H9 (cell line): Measurements from ENCODE around the gene RABGAP1L. TPM values are rescaled to one million over a fixed set of nuclear protein-coding genes. Genes with fewer than 3 reads are reported as not detected.

Experiments
- DNase-seq: peaks from one replicate; pipeline ENCODE4 v3.0.0-alpha.2; 2017
- H2AFZ ChIP-seq: one replicate; pipeline ENCODE4 v1.6.1; 2013; ENCODE audit warnings: mild to moderate bottlenecking, low read length, control low read depth, moderate library complexity
- H2AK5ac ChIP-seq: 2 replicates; pipeline ENCODE4 v1.6.1; 2013; ENCODE audit warnings: low read length, control low read depth, mixed read lengths; ENCODE audit not compliant: insufficient read length
- H2BK120ac ChIP-seq: one replicate; pipeline ENCODE4 v1.6.1; 2013; ENCODE audit warnings: low read depth, mild to moderate bottlenecking, low read length, control low read depth, inconsistent platforms; ENCODE audit not compliant: poor library complexity, severe bottlenecking
- H2BK12ac ChIP-seq: 2 replicates; pipeline ENCODE4 v1.6.1; 2013; ENCODE audit warnings: low read length, control low read depth, mixed read lengths, low read depth; ENCODE audit not compliant: insufficient read length
- H2BK15ac ChIP-seq: 2 replicates; pipeline ENCODE4 v1.6.1; 2013; ENCODE audit warnings: low read depth, low read length, control low read depth
- H2BK20ac ChIP-seq: one replicate; pipeline ENCODE4 v1.6.1; 2013; ENCODE audit warnings: low read depth, mild to moderate bottlenecking, low read length, control low read depth, inconsistent platforms; ENCODE audit not compliant: poor library complexity, severe bottlenecking
- H2BK5ac ChIP-seq: 2 replicates; pipeline ENCODE4 v1.6.1; 2013; ENCODE audit warnings: low read length, control low read depth, mixed read lengths; ENCODE audit not compliant: insufficient read length
- H3K14ac ChIP-seq: 2 replicates; pipeline ENCODE4 v1.6.1; 2013; ENCODE audit warnings: low read length, control low read depth; ENCODE audit not compliant: insufficient read depth
- H3K18ac ChIP-seq: 2 replicates; pipeline ENCODE4 v1.6.1; 2013; ENCODE audit warnings: low read depth, mild to moderate bottlenecking, mixed read lengths, low read length, control low read depth; ENCODE audit not compliant: insufficient read length
- H3K23ac ChIP-seq: 2 replicates; pipeline ENCODE4 v1.6.1; 2013; ENCODE audit warnings: low read length, control low read depth, mixed read lengths, low read depth; ENCODE audit not compliant: insufficient read length
- H3K23me2 ChIP-seq: 2 replicates; pipeline ENCODE4 v1.6.1; 2013; ENCODE audit warnings: low read depth, mild to moderate bottlenecking, mixed read lengths, low read length, control low read depth; ENCODE audit not compliant: insufficient read length, poor library complexity, severe bottlenecking
- H3K27ac ChIP-seq: 2 replicates; pipeline ENCODE4 v1.5.1; 2013; ENCODE audit warnings: low read length, control low read depth, mixed read lengths, low read depth; ENCODE audit not compliant: insufficient read length
- H3K27me3 ChIP-seq: 2 replicates; pipeline ENCODE4 v1.6.1; 2013; ENCODE audit warnings: low read length, control low read depth, inconsistent platforms; ENCODE audit not compliant: insufficient read depth
- H3K4ac ChIP-seq: 2 replicates; pipeline ENCODE4 v1.6.1; 2013; ENCODE audit warnings: low read depth, mild to moderate bottlenecking, control low read depth, inconsistent platforms, low read length, moderate library complexity
- H3K4me1 ChIP-seq: 2 replicates; pipeline ENCODE4 v1.6.1; 2013; ENCODE audit warnings: low read length, control low read depth, inconsistent platforms; ENCODE audit not compliant: insufficient read depth
- H3K4me2 ChIP-seq: 2 replicates; pipeline ENCODE4 v1.6.1; 2013; ENCODE audit warnings: low read length, control low read depth, mixed read lengths; ENCODE audit not compliant: insufficient read length, insufficient read depth
- H3K56ac ChIP-seq: 2 replicates; pipeline ENCODE4 v1.6.1; 2013; ENCODE audit warnings: low read depth, mild to moderate bottlenecking, mixed read lengths, low read length, control low read depth; ENCODE audit not compliant: insufficient read length
- H3K79me1 ChIP-seq: 2 replicates; pipeline ENCODE4 v1.6.1; 2013; ENCODE audit warnings: low read depth, mild to moderate bottlenecking, moderate library complexity, low read length, control low read depth, inconsistent platforms; ENCODE audit not compliant: insufficient read depth, poor library complexity, severe bottlenecking
- H3K79me2 ChIP-seq: 2 replicates; pipeline ENCODE4 v1.6.1; 2013; ENCODE audit warnings: low read length, control low read depth, inconsistent platforms; ENCODE audit not compliant: insufficient read depth
- H3K9ac ChIP-seq: 2 replicates; pipeline ENCODE4 v1.6.1; 2013; ENCODE audit warnings: low read length, control low read depth, mixed read lengths; ENCODE audit not compliant: insufficient read length; ENCODE audit errors: extremely low read depth
- H3K9me3 ChIP-seq: one replicate; pipeline ENCODE4 v1.6.1; 2013; ENCODE audit warnings: low read depth, low read length, inconsistent platforms; ENCODE audit not compliant: control insufficient read depth
- H3T11ph ChIP-seq: one replicate; pipeline ENCODE4 v1.6.1; 2013; ENCODE audit warnings: mild to moderate bottlenecking, low read length, control low read depth, inconsistent platforms
- H4K20me1 ChIP-seq: one replicate; pipeline ENCODE4 v1.6.1; 2013; ENCODE audit not compliant: control insufficient read depth, insufficient read length, insufficient read depth
- H4K5ac ChIP-seq: 2 replicates; pipeline ENCODE4 v1.6.1; 2013; ENCODE audit warnings: low read depth, mild to moderate bottlenecking, mixed read lengths, low read length, control low read depth; ENCODE audit not compliant: insufficient read length
- H4K8ac ChIP-seq: replicated peaks from 2 replicates; pipeline ENCODE4 v1.6.1; 2013; ENCODE audit warnings: low read length, control low read depth, mixed read lengths, low read depth; ENCODE audit not compliant: insufficient read length
- H4K91ac ChIP-seq: 2 replicates; pipeline ENCODE4 v1.6.1; 2013; ENCODE audit warnings: low read depth, mild to moderate bottlenecking, moderate library complexity, mixed read lengths, low read length, control low read depth; ENCODE audit not compliant: insufficient read length
- H3K27ac Mint-ChIP-seq, 3 experiments: 2 replicates in 2 of 3; 3 replicates in 1 of 3; pipeline ENCODE4 v1.8.0; 2020 to 2021; ENCODE audit warnings: mixed read lengths in 3 of 3, mild to moderate bottlenecking in 1 of 3, moderate library complexity in 1 of 3
- H3K27me3 Mint-ChIP-seq: 2 replicates; pipeline ENCODE4 v1.8.0; 2021; ENCODE audit warnings: low read depth, mild to moderate bottlenecking, moderate library complexity, mixed read lengths
- H3K36me3 Mint-ChIP-seq, 3 experiments: 2 replicates in 2 of 3; 3 replicates in 1 of 3; pipeline ENCODE4 v1.8.0; 2020 to 2021; ENCODE audit warnings: low read depth in 3 of 3, mixed read lengths in 3 of 3; ENCODE audit not compliant: insufficient read depth in 1 of 3
- H3K4me1 Mint-ChIP-seq, 2 experiments: 2 replicates each; pipeline ENCODE4 v1.8.0; 2020; ENCODE audit warnings: mixed read lengths in 2 of 2
- H3K4me3 Mint-ChIP-seq, 2 experiments: 2 replicates in 1 of 2; 3 replicates in 1 of 2; pipeline ENCODE4 v1.8.0; 2020 to 2021; ENCODE audit warnings: mild to moderate bottlenecking in 2 of 2, mixed read lengths in 2 of 2, moderate library complexity in 1 of 2
- H3K9me3 Mint-ChIP-seq, 2 experiments: 2 replicates in 1 of 2; 3 replicates in 1 of 2; pipeline ENCODE4 v1.8.0; 2020; ENCODE audit warnings: mild to moderate bottlenecking in 2 of 2, mixed read lengths in 2 of 2, moderate library complexity in 1 of 2
- WGBS: extraction: QIAGEN DNeasy Blood & Tissue Kit; methylation state at CpG from one replicate; pipeline ENCODE4 v1.1.7; 2013; ENCODE audit warnings: missing lambda C conversion rate, low lambda C conversion rate, mixed read lengths; ENCODE audit not compliant: insufficient read length; ENCODE audit errors: extremely low coverage; 5-methylcytosine and 5-hydroxymethylcytosine counted together
- total RNA-seq: library from RNA; stranded (reverse); gene quantifications from 2 replicates; pipeline ENCODE4 v1.2.1, GENCODE V29; 2021
- TF ChIP-seq, protein P1 (sequence below): fragments of 200-600 bp; sonication (generic); conservative IDR thresholded peaks from 3 replicates; pipeline ENCODE4 v1.8.0; 2021; ENCODE audit warnings: antibody characterized with exemption, mild to moderate bottlenecking

The RABGAP1L gene
- total RNA-seq, 1 experiment from 2014 or later: 147 TPM

- Histone ChIP-seq H4K91ac (no peak overlapping the region), H4K8ac (no peak overlapping the region), H2BK15ac (no peak overlapping the region), H3K56ac (no peak overlapping the region), H3K27ac (no peak overlapping the region), H3K4me1 (no peaks in the 10 kb centered on the region), H3K23me2 (no peaks in the 10 kb centered on the region), H3K4me2 (no peak overlapping the region), H3K27me3 (no peaks in the 10 kb centered on the region), H3K79me2 (no peaks in the 10 kb centered on the region), H4K5ac (no peak overlapping the region), H2AK5ac (no peak overlapping the region), H3K23ac (no peak overlapping the region), H3K14ac (no peak overlapping the region), H3K9me3 (no peaks in the 10 kb centered on the region), H3T11ph (no peak overlapping the region), H2AFZ (no peak overlapping the region), H4K20me1 (no peaks in the 10 kb centered on the region), H2BK20ac (no peak overlapping the region), H3K79me1 (no peaks in the 10 kb centered on the region), H2BK120ac (no peak overlapping the region), H2BK12ac (no peak overlapping the region), H3K9ac (no peak overlapping the region), H2BK5ac (no peak overlapping the region), H3K18ac (no peak overlapping the region), H3K4ac (no peak overlapping the region)
- H3K4me3 Mint-ChIP-seq: no peak overlapping the region
- H3K36me3 Mint-ChIP-seq: peaks cover 10 to 15% (median 11%) of the 10 kb centered on the region in 3 experiments
- no peak for DNase-seq
- no peaks in the 10 kb centered on the region for H3K4me1 Mint-ChIP-seq
- peaks cover 0 to 4% of the 10 kb centered on the region in 2 experiments; a peak in 3 of 5 replicates for H3K9me3 Mint-ChIP-seq
- no CpG with 5 or more reads among the region's 2 CpGs for WGBS
- TF ChIP-seq, protein P1, sequence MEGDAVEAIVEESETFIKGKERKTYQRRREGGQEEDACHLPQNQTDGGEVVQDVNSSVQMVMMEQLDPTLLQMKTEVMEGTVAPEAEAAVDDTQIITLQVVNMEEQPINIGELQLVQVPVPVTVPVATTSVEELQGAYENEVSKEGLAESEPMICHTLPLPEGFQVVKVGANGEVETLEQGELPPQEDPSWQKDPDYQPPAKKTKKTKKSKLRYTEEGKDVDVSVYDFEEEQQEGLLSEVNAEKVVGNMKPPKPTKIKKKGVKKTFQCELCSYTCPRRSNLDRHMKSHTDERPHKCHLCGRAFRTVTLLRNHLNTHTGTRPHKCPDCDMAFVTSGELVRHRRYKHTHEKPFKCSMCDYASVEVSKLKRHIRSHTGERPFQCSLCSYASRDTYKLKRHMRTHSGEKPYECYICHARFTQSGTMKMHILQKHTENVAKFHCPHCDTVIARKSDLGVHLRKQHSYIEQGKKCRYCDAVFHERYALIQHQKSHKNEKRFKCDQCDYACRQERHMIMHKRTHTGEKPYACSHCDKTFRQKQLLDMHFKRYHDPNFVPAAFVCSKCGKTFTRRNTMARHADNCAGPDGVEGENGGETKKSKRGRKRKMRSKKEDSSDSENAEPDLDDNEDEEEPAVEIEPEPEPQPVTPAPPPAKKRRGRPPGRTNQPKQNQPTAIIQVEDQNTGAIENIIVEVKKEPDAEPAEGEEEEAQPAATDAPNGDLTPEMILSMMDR: no peak
- H3K27ac Mint-ChIP-seq: no peak overlapping the region
- H3K27me3 Mint-ChIP-seq: no peaks in the 10 kb centered on the region
Observed at GRCh38 chr1:174284052-174284451, 124.7 kb downstream of the RABGAP1L start.
